Spleen (tissue), 7 donors: Measurements from ENCODE around the gene SMARCC2.

ENCODE experiments used
- CTCF ChIP-seq, 11 experiments: fragments of 200-600 bp in 7 of 11; fragments of 450-650 bp in 4 of 11; sonication (generic) in 4 of 11; IDR thresholded peaks in 8 of 11; conservative IDR thresholded peaks in 3 of 11; 1 replicate in 7 of 11; 2 replicates in 4 of 11; pipeline versions ENCODE4 v1.4.0 to v1.8.0; 2016 to 2021; ENCODE audit warnings: antibody characterized with exemption in 11 of 11, inconsistent platforms in 4 of 11, mild to moderate bottlenecking in 1 of 11
- POLR2A ChIP-seq, 3 donors: fragments of 450-650 bp; IDR thresholded peaks; one replicate each; pipeline ENCODE4 v1.5.1; 2017; ENCODE audit warnings: antibody characterized with exemption in 3 of 3, mild to moderate bottlenecking in 1 of 3
- donor health status: DM: no; HTN: no; CAD: no; lungs with moderate emphysema.
- donor health status: DM: no; HTN: no; CAD: no.
- donor health status: DM: no; HTN: no; CAD: no.

- TF ChIP-seq CTCF (IDR thresholded peaks at IDR 0.05 in 8 of 11, conservative IDR thresholded peaks at IDR 0.05 in 3 of 11) (no peak), POLR2A (IDR thresholded peaks at IDR 0.05) (no peak)
Observed at GRCh38 chr12:56118688-56119357, 70.5 kb downstream of the SMARCC2 start.
